ENCODE results near the gene FOXJ1. TPM values are rescaled to one million over a fixed set of nuclear protein-coding genes. Genes with fewer than 3 reads are reported as not detected.

FOXJ1 gene
- total and polyA plus RNA-seq, 2 of the 13 experiments (the other 11 are each of a cell fraction or from before 2014, with no cell fraction given) = 0.98 to 1.6 TPM

- no peak for TF ChIP-seq SKIL (CRISPR knock-in tag; IDR thresholded peaks at IDR 0.05; ENCODE audit: borderline replicate concordance)
- no peak for TF ChIP-seq GPBP1L1 (CRISPR knock-in tag; IDR thresholded peaks at IDR 0.05)
- TF ChIP-seq ZC3H4 (CRISPR knock-in tag; IDR thresholded peaks at IDR 0.05; ENCODE audit: borderline replicate concordance) = no peak
- no peak for TF ChIP-seq SMAD9 (CRISPR knock-in tag; IDR thresholded peaks at IDR 0.05)
- TF ChIP-seq NR2F2 (IDR thresholded peaks at IDR 0.05; ENCODE audit: borderline replicate concordance, low read depth) = peak; percentile 75; the same call in 1 of the 2 replicates
- TF ChIP-seq AFF4 (CRISPR knock-in tag; IDR thresholded peaks at IDR 0.05) = 0 out of 2 replicates have a peak, but pooled peaks have one; percentile 47
- peak; percentile 90 for TF ChIP-seq RAD21 (CRISPR knock-in tag; IDR thresholded peaks at IDR 0.05)
- TF ChIP-seq HOXA5 (CRISPR knock-in tag; IDR thresholded peaks at IDR 0.05) = no peak
- no peak for TF ChIP-seq PHF8 (CRISPR knock-in tag; IDR thresholded peaks at IDR 0.05)
- no peak for TF ChIP-seq CCAR2 (optimal IDR thresholded peaks at IDR 0.05; ENCODE audit: low read depth, low read length)
- TF ChIP-seq E2F2 (CRISPR knock-in tag; IDR thresholded peaks at IDR 0.05; ENCODE audit: borderline replicate concordance) = no peak
- TF ChIP-seq ZC3H13 (CRISPR knock-in tag; IDR thresholded peaks at IDR 0.05) = no peak
- no peak for TF ChIP-seq TCF12 (IDR thresholded peaks at IDR 0.05)
- no peak for TF ChIP-seq TCF12 (CRISPR knock-in tag; IDR thresholded peaks at IDR 0.05)
- TF ChIP-seq TCF7 (IDR thresholded peaks at IDR 0.05; ENCODE audit: low read depth) = no peak
- TF ChIP-seq FOXA3 (CRISPR knock-in tag; IDR thresholded peaks at IDR 0.05) = peak; percentile 55; the same call in 1 of the 2 replicates
- TF ChIP-seq ZNF333 (CRISPR knock-in tag; IDR thresholded peaks at IDR 0.05; ENCODE audit: borderline replicate concordance) = no peak
- TF ChIP-seq RELA (CRISPR knock-in tag; IDR thresholded peaks at IDR 0.05) = 0 out of 2 replicates have a peak, but pooled peaks have one; percentile 70
- no peak; the same call in 1 of the 2 replicates for TF ChIP-seq FOXK1 (CRISPR knock-in tag; IDR thresholded peaks at IDR 0.05; ENCODE audit: borderline replicate concordance, low read depth)
- no peak for TF ChIP-seq ZNF292 (CRISPR knock-in tag; IDR thresholded peaks at IDR 0.05; ENCODE audit: borderline replicate concordance, low read depth)
- no peak for TF ChIP-seq RBM22 (optimal IDR thresholded peaks at IDR 0.05; ENCODE audit: low read length)
- no peak for TF ChIP-seq NRL (CRISPR knock-in tag; IDR thresholded peaks at IDR 0.05; ENCODE audit: borderline replicate concordance)
Observed at GRCh38 chr17:76182016-76182764, 41.1 kb upstream of the FOXJ1 start (continued).
